GM19099 (cell line): ENCODE results near the gene MYPOP.

ENCODE experiments used
- POLR2A ChIP-seq: IDR thresholded peaks from 3 replicates; pipeline ENCODE4 v1.6.1; 2011; ENCODE audit warnings: low read depth; ENCODE audit not compliant: insufficient read length; ENCODE audit errors: extremely low read depth

Gene MYPOP

DNA sequence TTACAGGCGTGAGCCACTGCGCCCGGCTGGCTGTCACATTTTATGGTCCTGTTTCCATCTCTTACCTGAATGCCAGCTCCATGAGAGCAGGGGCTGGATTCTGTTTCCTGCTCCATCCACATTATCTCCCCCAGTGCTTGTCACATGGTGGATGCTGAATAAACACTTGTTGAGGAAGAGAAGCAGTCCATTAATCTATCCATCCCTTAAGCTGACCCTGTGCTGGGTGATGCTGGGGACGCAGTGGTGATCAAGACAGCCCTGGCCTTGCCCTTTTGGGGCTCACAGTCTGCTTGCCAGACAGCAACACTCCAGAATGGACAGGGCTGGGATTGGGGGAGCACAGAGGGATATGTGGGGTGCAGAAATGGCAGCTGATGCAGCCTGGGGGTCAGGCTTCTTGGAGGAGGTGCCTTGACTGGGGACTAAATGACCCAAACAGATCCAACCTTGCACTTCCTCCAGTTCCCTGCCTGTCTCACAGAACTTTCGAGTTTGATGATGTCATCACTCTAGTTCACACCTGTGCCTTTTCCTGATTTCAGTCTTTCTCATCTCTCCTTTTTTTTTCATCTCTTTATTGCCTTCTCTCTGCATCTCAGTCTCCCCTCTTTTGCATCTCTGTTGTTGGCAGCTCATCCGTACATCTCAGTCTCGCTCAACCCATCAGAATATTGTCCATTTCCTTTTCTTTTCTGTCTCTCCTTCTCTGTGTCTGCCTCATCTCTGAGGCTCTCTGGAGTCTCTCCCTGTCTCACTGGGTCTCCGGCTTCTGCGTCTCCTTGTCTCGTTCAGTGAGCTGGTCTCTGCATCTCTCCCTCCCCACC lies 21.1 kb downstream of the MYPOP start:
- no peak for TF ChIP-seq POLR2A

DNA sequence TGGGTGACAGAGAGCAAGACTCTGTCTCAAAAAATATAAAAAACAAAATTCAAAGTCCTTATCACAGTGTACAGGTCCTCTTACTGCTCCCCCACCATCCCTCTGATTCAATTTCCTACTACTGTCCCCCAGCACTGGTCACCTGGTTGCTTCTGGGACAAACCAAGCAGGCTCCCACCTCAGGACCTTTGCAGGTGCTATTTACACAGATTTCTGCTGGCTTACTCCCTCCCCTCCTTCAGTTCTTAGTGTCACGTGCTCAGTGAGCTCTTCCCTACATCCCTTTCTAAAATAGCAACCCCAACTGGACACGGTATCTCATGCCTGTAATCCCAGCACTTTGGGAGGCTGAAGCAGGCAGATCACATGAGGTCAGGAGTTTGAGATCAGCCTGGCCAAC lies 22.4 kb downstream of the MYPOP start:
- TF ChIP-seq POLR2A, result no peak

DNA sequence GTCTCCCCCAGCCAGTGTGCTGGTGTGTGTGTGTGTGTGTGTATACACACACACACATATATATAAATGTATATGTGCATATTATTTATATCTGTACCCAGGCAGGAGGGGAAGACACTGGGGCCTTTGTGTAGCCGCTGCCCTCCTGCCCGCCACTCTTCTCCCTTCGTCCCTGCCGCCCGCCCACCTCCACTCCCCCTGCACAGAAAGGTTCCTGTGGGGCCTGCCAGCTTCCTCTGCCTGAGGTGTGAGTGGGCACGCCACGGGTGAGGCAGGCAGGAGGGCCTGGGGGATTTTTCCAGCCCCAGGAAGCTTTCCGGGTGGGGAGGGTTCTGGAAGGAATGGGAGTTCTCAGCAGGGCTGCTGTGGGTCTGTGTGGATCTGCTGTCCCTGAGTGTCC lies 23.4 kb downstream of the MYPOP start:
- no peak for TF ChIP-seq POLR2A

DNA sequence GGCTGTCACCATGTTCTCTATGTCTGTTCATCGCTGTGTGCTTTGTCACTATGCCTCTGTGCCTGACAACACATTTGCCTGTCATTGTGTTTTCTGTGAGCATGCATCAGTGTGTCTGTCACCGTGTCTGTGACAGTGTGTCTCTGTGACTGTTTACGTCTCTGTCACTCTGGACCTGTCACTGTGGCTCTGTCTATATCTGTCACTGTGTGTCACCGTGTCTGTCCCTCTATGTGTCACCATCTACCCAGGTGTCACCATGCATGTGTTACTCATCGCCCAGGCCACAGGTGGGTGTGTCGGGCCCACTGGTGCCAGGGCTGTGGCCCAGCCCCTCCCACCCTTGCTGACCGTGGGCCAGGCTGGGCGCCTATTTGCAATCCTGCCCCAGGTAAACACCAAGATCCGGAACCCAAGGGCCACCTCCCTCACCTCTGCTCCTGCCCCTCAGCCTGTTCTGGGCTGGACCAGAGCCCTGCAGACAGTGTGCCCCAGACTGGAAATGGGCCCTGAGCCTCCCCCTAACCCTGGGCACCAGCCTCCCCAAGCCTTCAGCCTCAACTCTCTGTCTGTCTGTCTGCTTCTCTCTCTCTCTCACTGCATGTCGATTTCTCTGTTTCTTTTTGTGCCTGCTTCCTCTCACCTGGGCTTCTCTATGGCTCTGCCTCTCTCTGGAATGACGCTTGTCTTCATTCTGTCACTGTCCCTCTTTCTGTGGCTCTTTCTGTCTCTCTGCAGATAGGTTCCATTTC lies 24.2 kb downstream of the MYPOP start:
- no peak for TF ChIP-seq POLR2A

DNA sequence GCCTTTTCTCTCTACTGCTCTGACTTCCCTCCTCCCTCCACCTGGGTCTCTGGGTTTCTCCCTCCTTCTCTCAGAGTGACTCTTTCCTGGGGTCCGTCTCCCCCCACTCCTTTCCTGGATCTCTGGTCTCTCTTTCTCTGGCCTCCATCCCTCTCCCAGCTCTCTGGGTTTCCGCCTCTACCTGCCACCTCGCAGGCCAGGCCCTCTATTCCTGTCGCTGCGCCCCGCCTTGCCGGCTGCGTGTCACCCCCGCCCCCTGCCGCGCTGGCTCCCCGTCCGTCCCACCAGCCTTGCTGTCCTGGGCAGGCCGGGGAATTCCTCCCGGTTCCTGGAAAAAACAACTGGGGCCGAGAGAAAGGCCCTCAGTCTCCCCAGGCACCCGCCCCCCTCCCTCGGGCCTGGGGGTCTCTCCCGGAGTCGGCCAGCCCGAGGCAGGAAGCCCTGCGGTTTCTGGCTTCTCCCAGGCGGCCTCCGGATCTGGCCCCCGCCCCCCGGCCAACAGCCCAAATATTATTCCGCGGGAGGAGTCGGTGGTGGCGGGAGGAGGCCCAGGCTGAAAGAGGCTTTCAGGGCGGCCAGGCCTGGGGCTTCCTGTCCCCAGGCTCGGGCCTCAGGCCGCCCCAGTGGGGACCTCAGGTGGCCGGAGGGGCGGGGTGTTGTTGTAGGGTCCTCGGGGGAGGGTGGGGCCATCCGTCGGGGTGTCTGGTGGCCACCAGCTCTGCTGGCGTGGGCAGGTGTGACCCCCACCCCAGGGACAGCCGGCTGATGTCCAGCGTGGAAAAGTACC lies 25.8 kb downstream of the MYPOP start:
- TF ChIP-seq POLR2A, result peak; percentile 34

DNA sequence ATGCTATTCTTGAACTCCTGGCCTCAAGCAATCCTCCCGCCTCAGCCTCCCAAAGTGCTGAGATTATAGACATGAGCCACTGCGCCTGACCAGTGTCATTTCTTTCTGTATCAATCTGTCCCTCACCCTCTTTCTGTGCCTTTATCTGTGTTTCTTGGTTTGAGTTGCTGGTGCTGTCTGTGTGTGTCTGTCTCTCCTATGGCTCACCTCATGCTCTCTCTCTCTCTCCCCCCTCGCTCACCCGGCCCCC lies 26.3 kb downstream of the MYPOP start:
- TF ChIP-seq POLR2A, result no peak

DNA sequence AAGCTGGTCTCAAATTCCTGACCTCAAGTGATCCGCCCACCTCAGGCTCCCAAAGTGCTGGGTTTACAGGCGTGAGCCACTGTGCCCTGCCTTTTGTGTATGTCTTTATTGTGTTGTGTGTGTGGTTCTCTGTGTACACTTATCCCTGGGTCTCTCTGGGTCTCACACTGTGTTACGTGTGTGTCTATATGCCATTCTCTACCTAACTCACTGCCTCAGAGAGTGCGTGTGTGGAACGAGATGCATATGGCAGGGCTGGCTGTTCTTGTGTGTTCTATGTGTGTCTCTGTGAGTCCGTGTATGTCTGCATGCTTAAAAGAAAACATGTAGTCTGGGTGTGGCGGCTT lies 27.8 kb downstream of the MYPOP start:
- TF ChIP-seq POLR2A, result no peak

DNA sequence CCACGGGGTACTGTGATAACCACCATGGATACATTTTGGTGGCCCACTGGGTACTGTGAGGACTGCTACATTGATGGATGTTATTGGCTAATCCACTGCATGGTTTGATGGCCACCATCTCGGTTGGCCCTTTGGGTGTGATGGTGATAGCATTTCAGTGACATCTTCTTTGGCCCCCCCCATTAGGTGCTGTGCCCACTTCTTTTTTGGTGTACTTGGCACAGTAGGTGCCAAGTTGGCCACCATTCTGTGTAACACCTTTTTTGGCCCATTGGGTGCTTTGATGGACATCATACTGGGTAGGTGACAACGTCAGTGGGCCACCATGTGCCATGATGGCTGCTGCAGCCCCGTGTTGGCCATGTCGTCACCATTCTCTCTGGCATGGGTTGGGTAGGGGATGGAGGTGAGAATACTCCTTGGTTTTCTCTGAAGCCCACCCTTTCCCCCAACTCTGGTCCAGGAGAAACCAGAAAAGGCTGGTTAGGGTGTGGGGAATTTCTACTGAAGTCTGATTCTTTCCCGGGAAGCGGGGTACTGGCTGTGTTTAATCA lies 29.1 kb downstream of the MYPOP start:
- no peak for TF ChIP-seq POLR2A

DNA sequence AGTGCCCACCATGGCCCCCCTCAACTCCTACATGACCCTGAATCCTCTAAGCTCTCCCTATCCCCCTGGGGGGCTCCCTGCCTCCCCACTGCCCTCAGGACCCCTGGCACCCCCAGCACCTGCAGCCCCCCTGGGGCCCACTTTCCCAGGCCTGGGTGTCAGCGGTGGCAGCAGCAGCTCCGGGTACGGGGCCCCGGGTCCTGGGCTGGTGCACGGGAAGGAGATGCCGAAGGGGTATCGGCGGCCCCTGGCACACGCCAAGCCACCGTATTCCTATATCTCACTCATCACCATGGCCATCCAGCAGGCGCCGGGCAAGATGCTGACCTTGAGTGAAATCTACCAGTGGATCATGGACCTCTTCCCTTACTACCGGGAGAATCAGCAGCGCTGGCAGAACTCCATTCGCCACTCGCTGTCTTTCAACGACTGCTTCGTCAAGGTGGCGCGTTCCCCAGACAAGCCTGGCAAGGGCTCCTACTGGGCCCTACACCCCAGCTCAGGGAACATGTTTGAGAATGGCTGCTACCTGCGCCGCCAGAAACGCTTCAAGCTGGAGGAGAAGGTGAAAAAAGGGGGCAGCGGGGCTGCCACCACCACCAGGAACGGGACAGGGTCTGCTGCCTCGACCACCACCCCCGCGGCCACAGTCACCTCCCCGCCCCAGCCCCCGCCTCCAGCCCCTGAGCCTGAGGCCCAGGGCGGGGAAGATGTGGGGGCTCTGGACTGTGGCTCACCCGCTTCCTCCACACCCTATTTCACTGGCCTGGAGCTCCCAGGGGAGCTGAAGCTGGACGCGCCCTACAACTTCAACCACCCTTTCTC lies 30.1 kb downstream of the MYPOP start:
- no peak for TF ChIP-seq POLR2A

DNA sequence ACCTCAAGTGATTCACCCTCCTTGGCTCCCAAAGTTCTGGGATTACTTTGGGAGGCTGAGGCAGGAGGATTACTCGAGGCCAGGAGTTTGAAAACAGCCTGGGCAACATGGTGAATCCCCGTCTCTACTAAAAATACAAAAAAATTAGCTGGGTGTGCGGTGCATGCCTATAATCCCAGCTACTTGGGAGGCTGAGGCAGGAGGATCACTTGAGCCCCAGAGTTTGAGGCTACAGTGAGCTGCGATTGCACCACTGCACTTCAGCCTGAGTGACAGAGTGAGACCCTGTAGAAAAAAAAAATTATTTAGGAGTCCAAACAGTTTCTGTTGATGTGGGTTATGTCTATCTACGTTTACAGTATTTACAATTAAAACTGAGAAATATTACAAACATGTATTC lies 31.6 kb downstream of the MYPOP start:
- TF ChIP-seq POLR2A, result no peak

DNA sequence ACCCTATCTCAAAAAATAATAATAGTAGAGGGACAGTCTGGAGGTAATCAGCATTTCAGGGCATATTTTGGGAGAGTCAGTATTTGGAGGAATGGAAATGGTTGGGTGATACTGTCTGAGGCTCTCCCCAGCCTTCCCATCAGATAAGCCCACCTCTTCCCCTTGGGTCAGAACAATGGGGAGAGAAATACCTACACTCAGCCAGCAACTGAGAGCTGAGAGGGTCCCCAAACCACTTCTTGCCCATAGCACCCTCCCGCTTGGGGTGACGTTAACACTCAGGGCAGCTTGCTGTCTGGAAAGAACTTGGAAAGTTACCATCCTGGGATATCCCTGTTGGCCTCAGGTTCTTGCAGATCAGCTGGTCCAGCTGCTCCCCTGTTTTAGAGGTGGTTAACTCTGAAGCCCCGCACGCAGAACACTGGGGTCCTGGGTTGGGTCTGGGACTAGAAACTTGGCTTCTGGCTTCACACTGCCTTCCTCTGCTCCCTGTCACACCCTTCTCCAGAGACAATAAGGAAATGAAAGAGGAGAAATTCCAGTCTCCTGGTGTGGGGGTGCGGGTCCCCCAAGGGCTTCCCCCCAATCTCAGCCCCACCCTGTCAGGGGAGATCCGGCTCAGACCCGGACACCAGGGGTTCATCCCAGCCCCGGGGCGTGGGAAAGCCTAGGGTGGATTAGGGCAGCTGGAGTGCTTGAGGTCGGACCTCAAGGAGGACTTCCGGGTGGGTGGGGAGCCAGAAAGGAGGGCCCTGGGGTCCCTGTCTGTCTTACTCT lies 35.8 kb downstream of the MYPOP start:
- no peak for TF ChIP-seq POLR2A

DNA sequence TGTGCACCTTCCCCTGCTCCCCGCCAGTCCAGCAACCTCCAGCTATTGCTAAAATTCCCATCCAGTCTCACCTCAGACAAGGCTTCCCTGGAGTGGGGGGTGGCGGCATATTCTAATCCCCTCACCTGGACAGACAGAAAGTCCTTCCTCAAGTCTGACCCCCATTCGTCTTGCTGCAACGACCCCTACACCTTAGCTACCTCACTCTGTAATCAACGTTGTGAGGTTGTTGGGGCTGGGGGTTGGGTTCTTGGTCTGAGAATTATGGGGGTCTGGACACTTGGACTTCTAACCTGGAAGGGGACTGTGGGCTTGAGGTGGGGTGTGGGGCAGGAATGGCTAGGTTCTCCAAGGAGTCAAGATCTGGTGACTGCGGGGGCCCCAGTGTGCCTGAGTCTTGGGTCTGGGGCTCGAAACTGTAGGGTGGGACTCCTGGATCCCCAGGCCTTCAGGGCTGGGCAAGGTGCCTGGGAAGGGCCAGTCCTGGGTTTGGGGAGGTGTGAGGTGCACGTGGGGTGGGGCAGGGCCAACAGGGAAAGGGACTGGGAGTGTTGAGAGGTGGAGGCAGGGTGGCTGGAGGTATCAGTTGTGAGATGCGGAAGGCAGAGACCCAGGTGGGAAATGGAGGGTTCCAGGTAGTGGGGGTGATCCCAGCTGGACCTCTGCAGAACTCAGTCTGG lies 37.0 kb downstream of the MYPOP start:
- no peak for TF ChIP-seq POLR2A

DNA sequence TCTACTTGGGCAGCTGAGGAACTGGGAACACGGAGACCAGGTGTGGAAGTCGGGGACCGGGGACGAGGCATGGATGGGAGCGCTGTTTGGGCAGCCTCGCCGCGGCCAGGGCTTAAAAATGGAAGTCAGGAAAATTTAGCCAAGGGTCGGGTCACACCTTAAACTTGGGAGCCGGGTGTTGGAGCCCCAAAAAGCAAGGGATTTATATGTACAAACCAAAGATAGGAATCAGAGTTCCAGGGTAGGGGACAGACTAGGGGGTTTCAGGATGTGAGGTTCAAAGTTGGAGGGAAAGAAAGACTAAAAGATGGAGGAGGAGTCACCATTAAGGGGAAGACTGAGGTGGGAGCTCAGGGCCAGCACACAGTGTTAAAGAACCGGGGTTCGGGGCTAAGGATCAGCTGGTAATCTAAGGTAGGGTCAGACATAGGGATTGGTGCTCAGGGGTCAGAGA lies 37.8 kb downstream of the MYPOP start:
- TF ChIP-seq POLR2A, result no peak
